Kidney tubule cell (primary cell): Measurements from ENCODE around the gene BMPR1B.
"Not testable (repeated sequence)": the region's sequence is repeated elsewhere in the genome, so short reads cannot be mapped to it uniquely, and the experiment has no call there.

Experiments
- DNase-seq: peaks from one replicate; pipeline ENCODE4 v3.0.0-alpha.2; 2018; ENCODE audit warnings: low spot score

The BMPR1B gene

GRCh38 chr4:95142932-95143331 lies 385.2 kb downstream of the BMPR1B start:
- no peak for DNase-seq

GRCh38 chr4:95151255-95151654 lies 393.5 kb downstream of the BMPR1B start:
- no peak for DNase-seq

GRCh38 chr4:95153182-95153581 lies 395.4 kb downstream of the BMPR1B start:
- no peak for DNase-seq

GRCh38 chr4:95155759-95156451 lies 398.1 kb downstream of the BMPR1B start:
- peak; percentile 50 for DNase-seq

- no peak for DNase-seq
These were observed 398.7 kb downstream of the BMPR1B start for GRCh38 chr4:95156452-95156765.

GRCh38 chr4:95157596-95157995 lies 399.8 kb downstream of the BMPR1B start:
- DNase-seq = no peak

- no peak for DNase-seq
These were observed 400.3 kb downstream of the BMPR1B start for GRCh38 chr4:95158045-95158444.

GRCh38 chr4:95158626-95159025 lies 400.9 kb downstream of the BMPR1B start:
- DNase-seq = no peak

GRCh38 chr4:95159384-95159783 lies 401.6 kb downstream of the BMPR1B start:
- DNase-seq = no peak

- DNase-seq = no peak
These were observed 404.2 kb downstream of the BMPR1B start for GRCh38 chr4:95161781-95162469.

GRCh38 chr4:95162867-95163266 lies 405.1 kb downstream of the BMPR1B start:
- DNase-seq = no peak

GRCh38 chr4:95165926-95166524 lies 408.3 kb downstream of the BMPR1B start:
- peak; percentile 75 for DNase-seq

- no peak for DNase-seq
These were observed 410.1 kb downstream of the BMPR1B start for GRCh38 chr4:95167805-95168204.

GRCh38 chr4:95170176-95170575 lies 412.4 kb downstream of the BMPR1B start:
- DNase-seq = no peak

GRCh38 chr4:95171377-95171776 lies 413.6 kb downstream of the BMPR1B start:
- not testable (repeated sequence) for DNase-seq

GRCh38 chr4:95178938-95179337 lies 421.2 kb downstream of the BMPR1B start:
- DNase-seq = no peak

- DNase-seq = no peak
These were observed 422.9 kb downstream of the BMPR1B start for GRCh38 chr4:95180531-95181242.

GRCh38 chr4:95181243-95181995 lies 423.7 kb downstream of the BMPR1B start:
- peak; percentile 54 for DNase-seq

GRCh38 chr4:95181996-95182306 lies 424.2 kb downstream of the BMPR1B start:
- DNase-seq = no peak

GRCh38 chr4:95183656-95184408 lies 426.1 kb downstream of the BMPR1B start:
- no peak for DNase-seq

- no peak for DNase-seq
These were observed 428.9 kb downstream of the BMPR1B start for GRCh38 chr4:95186666-95187065.
